ENCODE measurements around the gene UBE2I.

DNA sequence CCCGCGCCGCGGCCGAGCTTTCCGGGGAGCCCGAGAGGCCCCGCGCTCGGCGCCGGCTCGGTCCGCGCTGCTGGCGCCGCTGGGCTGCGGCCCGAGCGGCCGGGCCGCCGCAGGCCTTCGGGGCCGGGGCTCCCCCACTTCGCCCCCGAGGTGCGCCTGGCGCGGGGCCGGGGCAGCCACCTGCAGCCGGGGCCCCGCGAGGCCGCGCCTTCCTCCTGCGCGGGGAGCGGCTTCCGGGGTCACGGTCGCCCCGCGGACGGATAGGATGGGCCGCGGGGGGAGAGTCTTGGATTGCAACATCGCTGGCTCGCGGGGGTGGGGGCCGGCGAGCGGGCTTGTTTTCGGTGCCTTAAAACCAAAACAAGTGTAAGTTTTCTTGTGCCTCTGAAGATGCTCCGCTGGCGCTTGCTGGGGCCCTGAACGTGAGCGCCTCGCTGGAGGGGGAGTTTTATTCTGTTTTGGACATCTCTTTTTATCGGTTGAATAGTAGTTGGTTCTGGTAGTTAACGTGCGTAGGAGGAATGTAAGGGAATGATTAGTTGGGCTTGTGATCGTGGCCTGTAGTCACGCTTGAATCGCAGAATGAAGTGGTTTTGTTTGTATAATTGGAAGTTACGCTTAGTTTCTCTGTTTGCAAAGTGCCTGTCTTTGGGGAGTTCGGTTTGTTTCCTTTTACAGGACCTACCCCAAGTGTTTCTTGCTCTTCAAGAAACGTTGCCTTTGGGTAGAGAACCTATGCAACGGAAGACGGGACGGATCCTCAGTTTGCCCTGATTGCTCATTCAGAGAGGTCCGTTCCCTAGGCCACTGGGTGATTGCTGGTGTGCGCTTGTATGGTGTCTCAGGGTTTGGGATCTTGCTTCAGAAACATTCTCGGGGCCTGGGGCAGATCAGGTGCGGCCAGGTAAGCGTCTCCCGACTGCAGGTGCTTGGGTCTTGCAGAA lies 724 bp downstream of the UBE2I start:
- TF ChIP-seq, protein P1, sequence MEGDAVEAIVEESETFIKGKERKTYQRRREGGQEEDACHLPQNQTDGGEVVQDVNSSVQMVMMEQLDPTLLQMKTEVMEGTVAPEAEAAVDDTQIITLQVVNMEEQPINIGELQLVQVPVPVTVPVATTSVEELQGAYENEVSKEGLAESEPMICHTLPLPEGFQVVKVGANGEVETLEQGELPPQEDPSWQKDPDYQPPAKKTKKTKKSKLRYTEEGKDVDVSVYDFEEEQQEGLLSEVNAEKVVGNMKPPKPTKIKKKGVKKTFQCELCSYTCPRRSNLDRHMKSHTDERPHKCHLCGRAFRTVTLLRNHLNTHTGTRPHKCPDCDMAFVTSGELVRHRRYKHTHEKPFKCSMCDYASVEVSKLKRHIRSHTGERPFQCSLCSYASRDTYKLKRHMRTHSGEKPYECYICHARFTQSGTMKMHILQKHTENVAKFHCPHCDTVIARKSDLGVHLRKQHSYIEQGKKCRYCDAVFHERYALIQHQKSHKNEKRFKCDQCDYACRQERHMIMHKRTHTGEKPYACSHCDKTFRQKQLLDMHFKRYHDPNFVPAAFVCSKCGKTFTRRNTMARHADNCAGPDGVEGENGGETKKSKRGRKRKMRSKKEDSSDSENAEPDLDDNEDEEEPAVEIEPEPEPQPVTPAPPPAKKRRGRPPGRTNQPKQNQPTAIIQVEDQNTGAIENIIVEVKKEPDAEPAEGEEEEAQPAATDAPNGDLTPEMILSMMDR (IDR thresholded peaks at IDR 0.05) = no peak
- no peak for TF ChIP-seq EP300 (IDR thresholded peaks at IDR 0.05; ENCODE audit: low read depth)

All from transverse colon (tissue), 3 donors.